RWPE2 (cell line): Measurements from ENCODE around the gene LIG1.
"Not testable (repeated sequence)": the region's sequence is repeated elsewhere in the genome, so short reads cannot be mapped to it uniquely, and the experiment has no call there.

ENCODE experiments used
- ATAC-seq: fragments of 200-7000 bp; cut with Tn5 transposase; 3 replicates; pipeline ENCODE4 v1.9.1; 2021; ENCODE audit warnings: low read depth
- DNase-seq: peaks from one replicate; pipeline ENCODE4 v3.0.0-alpha.2; 2020; ENCODE audit warnings: low spot score
- H3K27ac ChIP-seq: fragments of 450-650 bp; 2 replicates; pipeline ENCODE4 v1.5.1; 2017; ENCODE audit warnings: mild to moderate bottlenecking; ENCODE audit not compliant: poor library complexity, severe bottlenecking
- H3K27me3 ChIP-seq: fragments of 250-450 bp; sonication (Bioruptor Pico); 2 replicates; pipeline ENCODE4 v1.5.1; 2021; ENCODE audit warnings: mild to moderate bottlenecking, moderate library complexity; ENCODE audit not compliant: insufficient read depth, poor library complexity, severe bottlenecking
- H3K36me3 ChIP-seq: fragments of 250-450 bp; sonication (Bioruptor Pico); 2 replicates; pipeline ENCODE4 v1.5.1; 2020; ENCODE audit warnings: low read depth, mild to moderate bottlenecking, moderate library complexity
- H3K4me1 ChIP-seq: fragments of 250-450 bp; sonication (Bioruptor Pico); 2 replicates; pipeline ENCODE4 v1.5.1; 2021; ENCODE audit warnings: mild to moderate bottlenecking, moderate library complexity; ENCODE audit not compliant: insufficient read depth, poor library complexity, severe bottlenecking
- H3K4me3 ChIP-seq: fragments of 250-450 bp; sonication (Bioruptor Pico); 2 replicates; pipeline ENCODE4 v1.5.1; 2021; ENCODE audit warnings: mild to moderate bottlenecking, moderate library complexity; ENCODE audit not compliant: severe bottlenecking
- H3K9me3 ChIP-seq: fragments of 250-450 bp; sonication (Bioruptor Pico); 2 replicates; pipeline ENCODE4 v1.5.1; 2021; ENCODE audit warnings: mild to moderate bottlenecking, moderate library complexity; ENCODE audit not compliant: severe bottlenecking
- TF ChIP-seq, protein P1 (sequence below): fragments of 450-650 bp; IDR thresholded peaks from one replicate; pipeline ENCODE4 v1.5.1; 2017; ENCODE audit warnings: mild to moderate bottlenecking, moderate library complexity; ENCODE audit not compliant: poor library complexity, severe bottlenecking

LIG1 gene

DNA sequence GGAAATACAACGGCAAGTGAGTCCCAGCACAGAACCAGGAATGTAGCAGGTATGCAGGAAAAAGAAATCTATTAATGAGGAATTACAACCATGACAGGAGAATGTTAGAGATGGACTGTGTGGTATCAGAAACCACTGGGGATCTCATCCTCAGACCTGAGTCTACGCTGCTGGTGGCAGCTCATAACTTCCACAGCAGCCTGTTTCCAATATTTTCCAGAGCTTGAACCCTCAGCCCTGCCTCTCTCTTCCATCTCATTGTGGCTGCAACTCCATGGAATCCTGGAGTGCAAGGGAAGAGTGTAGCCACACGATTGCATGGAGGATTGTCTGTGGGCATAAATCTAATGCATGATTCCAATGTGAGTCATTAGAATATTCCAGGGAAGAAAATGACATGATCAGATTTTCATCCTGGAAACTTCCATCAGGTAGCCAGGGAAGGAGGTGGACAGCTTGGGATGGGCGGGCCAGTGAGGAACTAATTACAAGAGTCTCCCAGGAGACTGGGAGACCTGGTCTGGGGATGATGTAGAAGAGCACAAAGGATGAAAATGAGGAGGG is 74.5 kb downstream of the LIG1 start:
- Histone ChIP-seq H3K36me3 (no peaks in the 10 kb centered on the region), H3K4me1 (no peaks in the 10 kb centered on the region), H3K27me3 (no peaks in the 10 kb centered on the region), H3K4me3 (no peak overlapping the region), H3K27ac (no peak overlapping the region), H3K9me3 (no peaks in the 10 kb centered on the region)
- DNase-seq = no peak
- TF ChIP-seq, protein P1, sequence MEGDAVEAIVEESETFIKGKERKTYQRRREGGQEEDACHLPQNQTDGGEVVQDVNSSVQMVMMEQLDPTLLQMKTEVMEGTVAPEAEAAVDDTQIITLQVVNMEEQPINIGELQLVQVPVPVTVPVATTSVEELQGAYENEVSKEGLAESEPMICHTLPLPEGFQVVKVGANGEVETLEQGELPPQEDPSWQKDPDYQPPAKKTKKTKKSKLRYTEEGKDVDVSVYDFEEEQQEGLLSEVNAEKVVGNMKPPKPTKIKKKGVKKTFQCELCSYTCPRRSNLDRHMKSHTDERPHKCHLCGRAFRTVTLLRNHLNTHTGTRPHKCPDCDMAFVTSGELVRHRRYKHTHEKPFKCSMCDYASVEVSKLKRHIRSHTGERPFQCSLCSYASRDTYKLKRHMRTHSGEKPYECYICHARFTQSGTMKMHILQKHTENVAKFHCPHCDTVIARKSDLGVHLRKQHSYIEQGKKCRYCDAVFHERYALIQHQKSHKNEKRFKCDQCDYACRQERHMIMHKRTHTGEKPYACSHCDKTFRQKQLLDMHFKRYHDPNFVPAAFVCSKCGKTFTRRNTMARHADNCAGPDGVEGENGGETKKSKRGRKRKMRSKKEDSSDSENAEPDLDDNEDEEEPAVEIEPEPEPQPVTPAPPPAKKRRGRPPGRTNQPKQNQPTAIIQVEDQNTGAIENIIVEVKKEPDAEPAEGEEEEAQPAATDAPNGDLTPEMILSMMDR = no peak
- ATAC-seq = no peak

GRCh38 chr19:48094855-48095203 is 75.3 kb downstream of the LIG1 start:
- DNase-seq (no peak), ATAC-seq (no peak)
- Histone ChIP-seq H3K4me3 (no peak overlapping the region), H3K9me3 (no peaks in the 10 kb centered on the region), H3K27ac (no peak overlapping the region), H3K27me3 (no peaks in the 10 kb centered on the region), H3K4me1 (no peaks in the 10 kb centered on the region), H3K36me3 (no peaks in the 10 kb centered on the region)
- TF ChIP-seq, protein P1 = no peak

- ATAC-seq (no peak), DNase-seq (no peak)
- Histone ChIP-seq H3K36me3 (no peaks in the 10 kb centered on the region), H3K4me3 (no peak overlapping the region), H3K27ac (no peak overlapping the region), H3K27me3 (no peaks in the 10 kb centered on the region), H3K4me1 (no peaks in the 10 kb centered on the region), H3K9me3 (no peaks in the 10 kb centered on the region)
- TF ChIP-seq, protein P1 = no peak
Measured at GRCh38 chr19:48094129-48094854, 75.9 kb downstream of the LIG1 start.

DNA sequence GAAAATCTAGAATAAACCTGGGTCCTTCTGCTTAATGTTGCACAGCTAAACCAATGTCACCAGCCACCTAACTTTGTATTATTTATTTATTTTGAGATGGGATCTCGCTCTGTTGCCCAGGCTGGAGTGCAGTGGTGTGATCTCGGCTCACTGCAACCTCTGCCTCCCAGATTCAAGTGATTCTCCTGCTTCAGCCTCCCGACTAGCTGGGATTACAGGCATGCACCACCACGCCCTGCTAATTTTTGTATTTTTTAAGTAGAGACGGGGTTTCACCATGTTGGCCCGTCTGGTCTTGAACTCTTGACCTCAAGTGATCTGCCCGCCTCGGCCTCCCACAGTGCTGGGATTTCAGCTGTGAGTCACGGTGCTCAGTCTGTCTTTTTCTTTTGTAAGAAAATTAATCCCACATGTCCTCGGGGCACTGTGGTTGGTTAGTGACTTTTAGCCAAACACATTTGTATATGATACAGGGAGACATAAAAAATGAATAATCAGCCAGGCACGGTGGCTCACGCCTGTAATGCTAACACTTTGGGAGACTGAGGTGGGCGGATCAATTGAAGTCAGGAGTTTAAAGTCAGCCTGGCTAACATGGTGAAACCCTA is 78.9 kb downstream of the LIG1 start:
- H3K27ac ChIP-seq, H3K36me3 ChIP-seq, H3K4me3 ChIP-seq, DNase-seq, H3K4me1 ChIP-seq, H3K27me3 ChIP-seq, H3K9me3 ChIP-seq: not testable (repeated sequence)
- peak; percentile 88 for ATAC-seq

- no peak for ATAC-seq
- TF ChIP-seq, protein P1 = no peak
- Histone ChIP-seq H3K27me3 (no peaks in the 10 kb centered on the region), H3K4me3 (no peak overlapping the region), H3K36me3 (no peaks in the 10 kb centered on the region), H3K4me1 (no peaks in the 10 kb centered on the region), H3K27ac (no peak overlapping the region), H3K9me3 (no peaks in the 10 kb centered on the region)
- no peak for DNase-seq
Measured at GRCh38 chr19:48090281-48090802, 79.8 kb downstream of the LIG1 start.

DNA sequence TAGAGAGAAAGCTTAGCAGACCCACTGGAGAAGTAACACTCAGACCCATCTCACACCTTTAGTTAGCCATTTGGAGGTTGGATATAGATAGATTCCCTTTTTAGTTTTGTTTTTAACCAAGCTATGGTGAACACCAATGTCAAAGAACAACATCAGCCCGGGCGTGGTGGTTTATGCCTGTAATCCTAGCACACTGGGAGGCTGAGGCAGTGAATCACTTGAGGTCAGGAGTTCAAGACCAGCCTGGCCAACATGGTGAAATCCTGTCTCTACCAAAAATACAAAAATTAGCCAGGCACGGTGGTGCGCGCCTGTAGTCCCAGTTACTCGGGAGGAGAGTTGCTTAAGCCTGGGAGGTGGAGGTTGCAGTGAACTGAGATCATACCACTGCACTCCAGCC is 81.2 kb downstream of the LIG1 start:
- DNase-seq, H3K27ac ChIP-seq, H3K27me3 ChIP-seq, H3K9me3 ChIP-seq, H3K4me1 ChIP-seq, ATAC-seq, H3K4me3 ChIP-seq, H3K36me3 ChIP-seq: not testable (repeated sequence)
